OCI-LY1 (cell line): ENCODE measurements around the gene PRELID2.

ENCODE experiments used
- H2AFZ ChIP-seq: fragments of 200-600 bp; sonication (generic), shearing (Covaris generic); 2 replicates; pipeline ENCODE4 v1.6.0; 2014; ENCODE audit warnings: antibody characterized with exemption, mild to moderate bottlenecking, low read length
- H3F3A ChIP-seq: fragments of 200-600 bp; sonication (generic), shearing (Covaris generic); 2 replicates; pipeline ENCODE4 v1.6.0; 2014; ENCODE audit warnings: mild to moderate bottlenecking, antibody characterized with exemption, low read length, moderate library complexity; ENCODE audit not compliant: insufficient read depth
- H3K27ac ChIP-seq: fragments of 200-600 bp; sonication (generic); 2 replicates; pipeline ENCODE4 v1.5.1; 2014; ENCODE audit warnings: low read length, mixed run types, mild to moderate bottlenecking, low read depth; ENCODE audit not compliant: poor library complexity, severe bottlenecking
- H3K27me3 ChIP-seq: fragments of 200-600 bp; sonication (generic); 2 replicates; pipeline ENCODE4 v1.6.0; 2014; ENCODE audit warnings: antibody characterized with exemption, mild to moderate bottlenecking, low read length, moderate library complexity; ENCODE audit not compliant: insufficient read depth
- H3K36me3 ChIP-seq: fragments of 200-600 bp; sonication (generic); 2 replicates; pipeline ENCODE4 v1.6.1; 2014; ENCODE audit warnings: mild to moderate bottlenecking, antibody characterized with exemption, low read length, moderate library complexity, mixed read lengths; ENCODE audit not compliant: insufficient read depth
- H3K4me1 ChIP-seq: fragments of 200-600 bp; sonication (generic); 2 replicates; pipeline ENCODE4 v1.5.1; 2014; ENCODE audit warnings: mild to moderate bottlenecking, low read length, moderate library complexity; ENCODE audit not compliant: insufficient read depth, severe bottlenecking
- H3K4me2 ChIP-seq: fragments of 200-600 bp; sonication (generic), shearing (Covaris generic); 2 replicates; pipeline ENCODE4 v1.6.1; 2014; ENCODE audit warnings: low read length
- H3K4me3 ChIP-seq: fragments of 200-600 bp; sonication (generic); 2 replicates; pipeline ENCODE4 v1.5.1; 2014; ENCODE audit warnings: low read length, low read depth, mild to moderate bottlenecking, mixed read lengths; ENCODE audit not compliant: poor library complexity, severe bottlenecking
- H3K79me2 ChIP-seq: fragments of 200-600 bp; shearing (Covaris generic); 2 replicates; pipeline ENCODE4 v1.6.1; 2016; ENCODE audit warnings: mixed run types, low read length, mixed read lengths; ENCODE audit not compliant: insufficient read depth
- H3K9ac ChIP-seq: fragments of 200-600 bp; sonication (generic), shearing (Covaris generic); 2 replicates; pipeline ENCODE4 v1.6.1; 2014; ENCODE audit warnings: mild to moderate bottlenecking, low read length, mixed read lengths
- H3K9me2 ChIP-seq: fragments of 200-600 bp; sonication (generic), shearing (Covaris generic); 2 replicates; pipeline ENCODE4 v1.6.1; 2014; ENCODE audit warnings: low read depth, mild to moderate bottlenecking, low read length, mixed read lengths
- H3K9me3 ChIP-seq: fragments of 200-600 bp; shearing (Covaris generic); 2 replicates; pipeline ENCODE4 v1.6.1; 2014; ENCODE audit warnings: low read length, mixed read lengths
- H4K20me1 ChIP-seq: fragments of 200-600 bp; sonication (generic), shearing (Covaris generic); 2 replicates; pipeline ENCODE4 v1.6.0; 2016; ENCODE audit warnings: mild to moderate bottlenecking, low read length; ENCODE audit not compliant: insufficient read depth
- EZH2 ChIP-seq: fragments of 200-600 bp; sonication (generic), shearing (Covaris generic); IDR thresholded peaks from 2 replicates; pipeline ENCODE4 v1.8.0; 2017; ENCODE audit warnings: borderline replicate concordance, mixed run types, mild to moderate bottlenecking, antibody characterized with exemption, low read length, moderate library complexity, mixed read lengths
- TF ChIP-seq, protein P1 (sequence below): fragments of 200-600 bp; sonication (generic), shearing (Covaris generic); IDR thresholded peaks from 2 replicates; pipeline ENCODE4 v1.5.1; 2017; ENCODE audit warnings: mild to moderate bottlenecking, antibody characterized with exemption, low read length, moderate library complexity, mixed read lengths

The PRELID2 gene

GRCh38 chr5:145812877-145813276 lies 22.3 kb downstream of the PRELID2 start:
- Histone ChIP-seq H3K4me2 (no peak overlapping the region), H3K27me3 (no peaks in the 10 kb centered on the region), H3K27ac (no peak overlapping the region), H3K36me3 (no peaks in the 10 kb centered on the region), H2AFZ (no peak overlapping the region), H4K20me1 (no peaks in the 10 kb centered on the region), H3K9ac (no peak overlapping the region), H3K4me3 (no peak overlapping the region), H3K9me3 (no peaks in the 10 kb centered on the region), H3K4me1 (no peaks in the 10 kb centered on the region), H3K9me2 (no peaks in the 10 kb centered on the region), H3K79me2 (no peaks in the 10 kb centered on the region), H3F3A (no peaks in the 10 kb centered on the region)
- no peak for TF ChIP-seq EZH2
- TF ChIP-seq, protein P1, sequence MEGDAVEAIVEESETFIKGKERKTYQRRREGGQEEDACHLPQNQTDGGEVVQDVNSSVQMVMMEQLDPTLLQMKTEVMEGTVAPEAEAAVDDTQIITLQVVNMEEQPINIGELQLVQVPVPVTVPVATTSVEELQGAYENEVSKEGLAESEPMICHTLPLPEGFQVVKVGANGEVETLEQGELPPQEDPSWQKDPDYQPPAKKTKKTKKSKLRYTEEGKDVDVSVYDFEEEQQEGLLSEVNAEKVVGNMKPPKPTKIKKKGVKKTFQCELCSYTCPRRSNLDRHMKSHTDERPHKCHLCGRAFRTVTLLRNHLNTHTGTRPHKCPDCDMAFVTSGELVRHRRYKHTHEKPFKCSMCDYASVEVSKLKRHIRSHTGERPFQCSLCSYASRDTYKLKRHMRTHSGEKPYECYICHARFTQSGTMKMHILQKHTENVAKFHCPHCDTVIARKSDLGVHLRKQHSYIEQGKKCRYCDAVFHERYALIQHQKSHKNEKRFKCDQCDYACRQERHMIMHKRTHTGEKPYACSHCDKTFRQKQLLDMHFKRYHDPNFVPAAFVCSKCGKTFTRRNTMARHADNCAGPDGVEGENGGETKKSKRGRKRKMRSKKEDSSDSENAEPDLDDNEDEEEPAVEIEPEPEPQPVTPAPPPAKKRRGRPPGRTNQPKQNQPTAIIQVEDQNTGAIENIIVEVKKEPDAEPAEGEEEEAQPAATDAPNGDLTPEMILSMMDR: no peak

- Histone ChIP-seq H4K20me1 (no peaks in the 10 kb centered on the region), H3K27me3 (no peaks in the 10 kb centered on the region), H2AFZ (no peak overlapping the region), H3F3A (no peaks in the 10 kb centered on the region), H3K4me3 (no peak overlapping the region), H3K27ac (no peak overlapping the region), H3K4me2 (no peak overlapping the region), H3K9ac (no peak overlapping the region), H3K9me3 (no peaks in the 10 kb centered on the region), H3K79me2 (no peaks in the 10 kb centered on the region), H3K4me1 (no peaks in the 10 kb centered on the region), H3K9me2 (no peaks in the 10 kb centered on the region), H3K36me3 (no peaks in the 10 kb centered on the region)
- TF ChIP-seq, protein P1: peak; percentile 22; the same call in 1 of the 2 replicates
- TF ChIP-seq EZH2: no peak
Measured at GRCh38 chr5:145811834-145812625, 23.1 kb downstream of the PRELID2 start.

DNA sequence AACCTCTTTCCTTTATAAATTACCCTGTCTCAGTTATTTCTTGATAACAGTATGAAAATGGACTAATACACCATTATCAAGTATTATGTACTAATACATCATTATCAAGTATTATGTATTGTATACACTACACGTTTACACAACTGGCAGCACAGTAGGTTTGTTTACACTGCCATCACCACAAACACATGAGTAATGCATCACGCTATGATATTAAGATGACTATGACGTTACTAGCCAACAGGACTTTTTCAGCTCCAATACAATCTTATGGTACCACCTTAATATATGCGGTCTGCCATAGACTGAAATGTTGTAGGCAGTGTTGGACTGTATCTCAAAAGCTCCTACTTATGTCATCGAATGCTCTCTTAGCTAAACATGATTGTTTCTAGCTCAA lies 28.2 kb downstream of the PRELID2 start:
- no peak overlapping the region for H2AFZ ChIP-seq
- no peak overlapping the region for H3K27ac ChIP-seq
- no peaks in the 10 kb centered on the region for H3K36me3 ChIP-seq
- H3F3A ChIP-seq: no peaks in the 10 kb centered on the region
- H4K20me1 ChIP-seq: no peaks in the 10 kb centered on the region
- no peaks in the 10 kb centered on the region for H3K4me1 ChIP-seq
- TF ChIP-seq, protein P1: no peak
- no peak for TF ChIP-seq EZH2
- no peak overlapping the region for H3K4me3 ChIP-seq
- H3K9me2 ChIP-seq: no peaks in the 10 kb centered on the region
- H3K27me3 ChIP-seq: no peaks in the 10 kb centered on the region
- no peaks in the 10 kb centered on the region for H3K79me2 ChIP-seq
- H3K9ac ChIP-seq: no peak overlapping the region
- H3K9me3 ChIP-seq: no peaks in the 10 kb centered on the region
- no peak overlapping the region for H3K4me2 ChIP-seq
